HAP-1 (cell line): Measurements from ENCODE around the gene NFE2L1.
"Not testable (repeated sequence)": the region's sequence is repeated elsewhere in the genome, so short reads cannot be mapped to it uniquely, and the experiment has no call there.

Experiments
- DNase-seq, 2 experiments: peaks; one replicate each; pipeline ENCODE4 v3.0.0-alpha.2; 2016 to 2020; ENCODE audit warnings: low spot score in 2 of 2
- H3K27me3 ChIP-seq: fragments of 250-450 bp; sonication (Bioruptor Pico); 2 replicates; pipeline ENCODE4 v1.5.1; 2020; ENCODE audit warnings: low read depth, mild to moderate bottlenecking, moderate library complexity
- H3K36me3 ChIP-seq: fragments of 250-450 bp; sonication (Bioruptor Pico); replicated peaks from 2 replicates; pipeline ENCODE4 v1.5.1; 2020; ENCODE audit warnings: mild to moderate bottlenecking
- H3K4me1 ChIP-seq: fragments of 250-450 bp; sonication (Bioruptor Pico); 2 replicates; pipeline ENCODE4 v1.5.1; 2020; ENCODE audit warnings: mild to moderate bottlenecking
- H3K4me3 ChIP-seq: fragments of 250-450 bp; sonication (Bioruptor Pico); 2 replicates; pipeline ENCODE4 v1.5.1; 2020; ENCODE audit warnings: mild to moderate bottlenecking, moderate library complexity
- H3K9me3 ChIP-seq: fragments of 250-450 bp; sonication (Bioruptor Pico); 2 replicates; pipeline ENCODE4 v1.5.1; 2020; ENCODE audit warnings: mild to moderate bottlenecking, moderate library complexity
- in situ Hi-C: fragments of 300-500 bp; cut with MboI; formaldehyde crosslinking; loops from 3 replicates; pipeline ENCODE4 v1.14.3; 2020; ENCODE audit warnings: low sequenced_read_pairs, inconsistent platforms, mixed read lengths

NFE2L1 gene

DNA sequence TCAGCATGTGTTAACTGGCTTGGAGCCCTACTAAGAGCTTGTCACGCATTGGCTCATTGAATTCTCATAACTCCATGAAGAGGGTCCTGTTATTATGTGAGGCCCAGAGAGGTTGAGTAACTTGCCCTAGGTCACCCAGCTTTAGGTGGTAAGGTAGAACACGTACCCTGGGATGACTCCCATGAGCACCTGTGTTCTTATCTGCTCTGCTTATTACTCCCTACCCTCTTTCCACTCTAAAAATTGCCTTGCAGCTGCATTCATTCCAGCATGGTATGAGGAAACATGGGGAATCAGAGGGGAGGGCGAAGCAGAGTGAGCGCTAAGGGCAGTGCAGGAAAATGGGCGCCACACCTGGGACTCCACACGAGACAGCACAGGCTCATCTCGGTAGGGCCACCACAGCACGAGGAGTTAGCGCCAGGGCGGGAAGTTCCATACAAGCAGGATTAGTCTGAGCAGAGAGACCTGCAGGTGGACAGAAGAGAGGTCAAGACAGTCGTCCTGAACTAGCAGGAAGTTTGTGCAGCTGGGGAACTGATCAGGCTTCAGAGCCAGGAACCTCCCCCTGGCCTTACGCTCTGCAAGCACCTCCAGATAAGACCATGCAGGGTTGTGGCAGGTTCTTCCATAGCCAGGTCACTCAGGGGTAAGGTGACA is 20.7 kb upstream of the NFE2L1 start:
- Histone ChIP-seq H3K4me3 (no peak overlapping the region), H3K36me3 (no peaks in the 10 kb centered on the region), H3K27me3 (no peaks in the 10 kb centered on the region), H3K4me1 (peaks cover 30% of the 10 kb centered on the region), H3K9me3 (no peaks in the 10 kb centered on the region)
- DNase-seq = no peak
- in situ Hi-C loops = loop anchor here (5.0 kb wide), 3 partner anchors 40 to 595 kb away; no protein-coding TSS in a partner anchor

GRCh38 chr17:48028736-48029135 is 19.4 kb upstream of the NFE2L1 start:
- in situ Hi-C loops = loop anchor here (5.0 kb wide), 3 partner anchors 39 to 594 kb away; no protein-coding TSS in a partner anchor
- H3K36me3 ChIP-seq = no peaks in the 10 kb centered on the region

DNA sequence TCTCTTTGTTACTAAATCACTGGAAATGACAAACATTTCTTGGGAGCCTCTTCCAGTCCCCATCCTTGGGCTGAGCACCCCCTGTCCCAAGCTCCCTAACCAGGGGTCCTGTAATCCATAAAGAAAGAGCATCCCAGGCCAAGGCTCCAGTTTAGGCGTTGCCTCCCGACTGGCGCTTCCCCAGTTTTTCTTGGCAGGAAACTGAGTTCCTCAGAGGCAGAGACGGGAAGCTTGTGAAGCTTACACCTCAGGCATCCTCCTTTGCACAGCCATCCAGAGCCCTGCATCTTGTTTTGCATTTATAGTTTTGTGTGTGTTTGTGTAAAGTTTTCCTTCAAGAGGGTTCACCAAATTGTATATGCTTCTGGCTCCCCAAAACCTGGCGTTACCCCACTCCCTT is 17.6 kb upstream of the NFE2L1 start:
- Histone ChIP-seq H3K4me1 (peaks cover 13% of the 10 kb centered on the region), H3K27me3 (no peaks in the 10 kb centered on the region), H3K36me3 (no peaks in the 10 kb centered on the region), H3K4me3 (no peak overlapping the region), H3K9me3 (no peaks in the 10 kb centered on the region)
- in situ Hi-C loops = no loop called here
- no peak for DNase-seq

More at GRCh38 chr17:48028736-48029135, 19.4 kb upstream of the NFE2L1 start:
- Histone ChIP-seq H3K4me3 (no peak overlapping the region), H3K4me1 (peaks cover 23% of the 10 kb centered on the region), H3K9me3 (no peaks in the 10 kb centered on the region), H3K27me3 (no peaks in the 10 kb centered on the region)
- DNase-seq = no peak

GRCh38 chr17:48031966-48032365 is 16.2 kb upstream of the NFE2L1 start:
- Histone ChIP-seq H3K4me3 (no peak overlapping the region), H3K27me3 (no peaks in the 10 kb centered on the region), H3K4me1 (peaks cover under 1% of the 10 kb centered on the region; the same call in 1 of the 2 replicates), H3K9me3 (no peaks in the 10 kb centered on the region), H3K36me3 (no peaks in the 10 kb centered on the region)
- no peak for DNase-seq
- in situ Hi-C loops = no loop called here

- H3K27me3 ChIP-seq, H3K9me3 ChIP-seq, H3K4me3 ChIP-seq, H3K36me3 ChIP-seq, in situ Hi-C loops, DNase-seq, H3K4me1 ChIP-seq: not testable (repeated sequence)
Measured at GRCh38 chr17:48034734-48035133, 13.4 kb upstream of the NFE2L1 start.

DNA sequence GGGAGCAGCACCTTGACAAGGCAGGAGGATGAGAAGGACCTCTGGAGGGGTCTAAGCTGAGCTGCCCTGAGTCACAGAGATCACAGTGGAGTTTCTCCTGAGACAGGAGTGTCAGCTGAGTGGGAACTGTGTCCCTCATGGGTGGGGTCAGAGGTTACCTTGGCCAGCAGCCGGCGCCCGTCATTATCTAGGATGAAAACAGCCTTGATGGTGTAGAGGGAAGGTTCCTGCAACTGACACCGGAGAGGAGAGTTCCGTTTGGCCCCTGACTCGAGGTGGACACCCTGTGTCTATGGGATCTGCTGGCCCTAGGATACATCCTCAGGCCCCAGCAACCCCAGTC is 11.5 kb upstream of the NFE2L1 start:
- H3K9me3 ChIP-seq = no peaks in the 10 kb centered on the region
- H3K36me3 ChIP-seq = no peaks in the 10 kb centered on the region
- no peaks in the 10 kb centered on the region for H3K4me1 ChIP-seq
- H3K27me3 ChIP-seq = 0 out of 2 replicates have a peak, but pooled peaks cover 2% of the 10 kb centered on the region
- in situ Hi-C loops = no loop called here
- H3K4me3 ChIP-seq = no peak overlapping the region
- DNase-seq = no peak

GRCh38 chr17:48037036-48037837 is 10.9 kb upstream of the NFE2L1 start, which contains the start of gene COPZ2:
COPZ2 (minus strand) TSS chr17:48037797; CDS start chr17:48037777, 20 bp downstream.
- H3K4me1 ChIP-seq = no peaks in the 10 kb centered on the region
- H3K4me3 ChIP-seq = no peak within 1 kb of the TSS
- in situ Hi-C loops = no loop called here
- 0 out of 2 replicates have a peak, but pooled peaks cover 2% of the 10 kb centered on the region for H3K27me3 ChIP-seq
- no peak for DNase-seq
- H3K9me3 ChIP-seq = no peaks in the 10 kb centered on the region
- H3K36me3 ChIP-seq = no peaks in the 10 kb centered on the region

DNA sequence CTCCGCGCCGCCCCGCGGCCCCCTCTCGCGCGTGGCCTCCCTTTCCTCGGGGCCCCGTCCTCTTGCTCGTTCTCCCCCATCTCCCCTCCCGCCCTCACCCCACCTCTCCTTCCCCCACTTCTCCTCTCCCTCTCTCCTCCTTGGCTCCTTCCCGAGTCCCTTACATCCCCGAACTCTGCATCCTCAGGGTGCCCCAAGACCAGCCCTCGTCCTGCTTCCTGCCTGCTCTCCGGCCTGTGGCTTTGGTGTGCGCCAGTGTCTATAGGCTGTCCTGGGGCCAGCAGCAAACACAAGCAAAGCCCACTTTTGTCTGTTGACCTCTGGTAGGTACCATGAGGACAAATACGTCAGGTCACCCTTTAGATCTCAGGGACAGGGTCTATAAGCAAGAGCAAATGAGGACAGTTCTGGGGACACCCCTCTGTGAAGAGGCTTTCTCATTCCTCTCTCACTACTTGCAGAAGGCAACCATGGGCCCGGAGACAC is 10.3 kb upstream of the NFE2L1 start:
- no peak for DNase-seq
- 0 out of 2 replicates have a peak, but pooled peaks cover 2% of the 10 kb centered on the region for H3K27me3 ChIP-seq
- no peak overlapping the region for H3K4me3 ChIP-seq
- no peaks in the 10 kb centered on the region for H3K4me1 ChIP-seq
- no peaks in the 10 kb centered on the region for H3K36me3 ChIP-seq
- in situ Hi-C loops = no loop called here
- no peaks in the 10 kb centered on the region for H3K9me3 ChIP-seq

GRCh38 chr17:48038687-48039086 is 9.5 kb upstream of the NFE2L1 start:
- H3K9me3 ChIP-seq = no peaks in the 10 kb centered on the region
- H3K4me1 ChIP-seq = no peaks in the 10 kb centered on the region
- in situ Hi-C loops = no loop called here
- no peak for DNase-seq
- no peak overlapping the region for H3K4me3 ChIP-seq
- H3K27me3 ChIP-seq = 0 out of 2 replicates have a peak, but pooled peaks cover 2% of the 10 kb centered on the region
- H3K36me3 ChIP-seq = no peaks in the 10 kb centered on the region

- no peak overlapping the region for H3K4me3 ChIP-seq
- no peaks in the 10 kb centered on the region for H3K9me3 ChIP-seq
- peaks cover 19% of the 10 kb centered on the region for H3K4me1 ChIP-seq
- 0 out of 2 replicates have a peak, but pooled peaks cover under 1% of the 10 kb centered on the region for H3K27me3 ChIP-seq
- in situ Hi-C loops = no loop called here
- no peaks in the 10 kb centered on the region; the same call in 1 of the 2 replicates for H3K36me3 ChIP-seq
- DNase-seq = no peak
Measured at GRCh38 chr17:48043176-48043575, 5.0 kb upstream of the NFE2L1 start.

GRCh38 chr17:48044851-48045250 is 3.3 kb upstream of the NFE2L1 start:
- Histone ChIP-seq H3K4me3 (no peak overlapping the region), H3K4me1 (peaks cover 21% of the 10 kb centered on the region), H3K27me3 (no peaks in the 10 kb centered on the region), H3K9me3 (no peaks in the 10 kb centered on the region), H3K36me3 (no peaks in the 10 kb centered on the region; the same call in 1 of the 2 replicates)
- DNase-seq = no peak
- in situ Hi-C loops = no loop called here

DNA sequence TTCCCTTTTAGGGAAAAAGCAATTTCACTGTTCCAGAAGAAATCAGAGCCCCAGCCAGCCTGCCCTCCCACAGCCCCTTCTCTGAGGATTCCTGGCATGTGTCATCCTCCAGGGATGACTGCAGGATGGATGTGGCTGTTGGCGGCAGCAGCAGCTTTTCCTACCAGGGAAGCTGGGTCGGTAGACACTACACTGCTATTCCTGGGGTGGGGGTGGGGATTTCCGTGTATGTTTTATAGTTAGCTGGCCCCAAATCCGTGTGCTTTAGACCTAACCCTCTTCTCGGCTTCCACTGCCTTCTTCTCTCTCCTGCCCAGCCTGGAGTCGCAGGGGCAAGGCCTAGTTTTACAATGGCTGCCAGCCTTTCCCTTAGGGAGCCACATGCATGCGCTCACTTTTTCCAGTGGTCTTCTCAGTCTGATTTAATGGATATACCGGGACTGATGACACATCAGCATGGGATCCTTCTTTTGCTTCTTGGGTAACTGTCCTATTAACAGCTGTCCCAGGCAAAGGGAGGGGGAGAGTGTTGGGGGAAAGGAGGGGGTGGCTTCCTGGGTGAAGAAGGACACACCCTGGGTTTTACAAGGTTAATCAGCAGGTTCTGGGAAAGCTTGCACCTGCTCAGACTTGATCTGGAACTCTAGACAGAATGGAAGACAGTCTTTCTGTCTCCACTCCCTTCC is 2.7 kb upstream of the NFE2L1 start:
- no peaks in the 10 kb centered on the region for H3K9me3 ChIP-seq

GRCh38 chr17:48046296-48046695 is 1.9 kb upstream of the NFE2L1 start:
- no peaks in the 10 kb centered on the region for H3K9me3 ChIP-seq
- H3K36me3 ChIP-seq = peaks cover 11% of the 10 kb centered on the region
- no peak for DNase-seq
- in situ Hi-C loops = no loop called here
- peak overlapping the region; percentile 88 for H3K4me3 ChIP-seq
- H3K4me1 ChIP-seq = peaks cover 33% of the 10 kb centered on the region
- no peaks in the 10 kb centered on the region for H3K27me3 ChIP-seq

More for the DNA sequence above, 2.7 kb upstream of the NFE2L1 start:
- peaks cover 25% of the 10 kb centered on the region for H3K4me1 ChIP-seq
- H3K27me3 ChIP-seq = no peaks in the 10 kb centered on the region
- peaks cover 2% of the 10 kb centered on the region for H3K36me3 ChIP-seq
- H3K4me3 ChIP-seq = no peak overlapping the region
- DNase-seq = no peak
- in situ Hi-C loops = no loop called here
